Breast epithelium (tissue), 3 donors: ENCODE data around the gene KPTN.

Source experiments
- CTCF ChIP-seq, 3 donors: fragments of 450-650 bp; IDR thresholded peaks; one replicate each; pipeline ENCODE4 v1.5.1; 2016 to 2017; ENCODE audit warnings: antibody characterized with exemption in 3 of 3, mild to moderate bottlenecking in 3 of 3, moderate library complexity in 3 of 3
- POLR2A ChIP-seq: fragments of 450-650 bp; IDR thresholded peaks from one replicate; pipeline ENCODE4 v1.6.1; 2016; ENCODE audit warnings: antibody characterized with exemption, mild to moderate bottlenecking, moderate library complexity
- POLR2AphosphoS5 ChIP-seq, 3 donors: sonication (generic); formaldehyde crosslinking; IDR thresholded peaks; one replicate each; pipeline ENCODE4 v1.6.1; 2017; ENCODE audit warnings: antibody characterized with exemption in 3 of 3

DNA sequence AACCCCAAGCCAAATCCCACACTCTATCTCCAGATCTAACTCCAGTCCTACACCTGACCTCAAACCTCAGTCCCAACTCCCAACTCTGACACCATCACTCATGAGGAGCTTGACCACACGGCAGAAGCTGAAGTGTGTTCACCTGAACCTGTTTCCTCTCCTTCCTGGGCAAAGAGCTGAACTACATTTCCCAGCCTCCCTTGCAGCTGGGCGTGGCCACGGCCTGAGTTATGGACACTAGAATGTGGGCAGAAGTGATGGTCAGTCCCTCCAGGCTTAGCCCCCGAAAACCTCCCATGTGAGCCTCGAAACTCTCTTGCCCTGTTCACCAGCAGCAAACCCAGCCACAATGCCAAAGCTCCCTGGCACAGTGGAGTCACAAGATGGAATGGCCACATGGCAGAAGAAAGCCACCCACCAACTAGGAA, 45.2 kb downstream of the KPTN start:
- TF ChIP-seq POLR2A: no peak
- TF ChIP-seq CTCF (IDR thresholded peaks at IDR 0.05): no peak
- no peak for TF ChIP-seq POLR2AphosphoS5 (IDR thresholded peaks at IDR 0.05)
